Activated naive CD8-positive, alpha-beta T cell treated with anti-CD3 and anti-CD28 coated beads, Interleukin-2, amount 50 U/mL, for 24 hours (primary cell): ENCODE data around the gene SLBP.
A peak's percentile ranks its signal among the peaks of the same experiment; 100 is the strongest.

Source experiments
- ATAC-seq: fragments of 150-1000 bp; cut with Tn5 transposase; one replicate; pipeline ENCODE4 v1.10.0; 2021
- DNase-seq: peaks from one replicate; pipeline ENCODE4 v3.0.0; 2021
- H3K27ac Mint-ChIP-seq: one replicate; pipeline ENCODE4 v1.8.0; 2021; ENCODE audit warnings: mild to moderate bottlenecking, mixed read lengths
- H3K27me3 Mint-ChIP-seq: one replicate; pipeline ENCODE4 v1.8.0; 2021; ENCODE audit warnings: mixed read lengths
- H3K36me3 Mint-ChIP-seq: one replicate; pipeline ENCODE4 v1.8.0; 2021; ENCODE audit warnings: low read depth, mixed read lengths
- H3K4me1 Mint-ChIP-seq: one replicate; pipeline ENCODE4 v1.8.0; 2021; ENCODE audit warnings: mixed read lengths
- H3K4me3 Mint-ChIP-seq: one replicate; pipeline ENCODE4 v1.8.0; 2021; ENCODE audit warnings: mild to moderate bottlenecking, moderate library complexity, mixed read lengths
- H3K9me3 Mint-ChIP-seq: one replicate; pipeline ENCODE4 v1.8.0; 2021; ENCODE audit warnings: mixed read lengths

SLBP gene

GRCh38 chr4:1743551-1743950 lies 31.4 kb upstream of the SLBP start:
- Mint-ChIP-seq H3K4me3 (no peak overlapping the region), H3K36me3 (peaks cover 26% of the 10 kb centered on the region), H3K4me1 (no peaks in the 10 kb centered on the region), H3K27me3 (no peaks in the 10 kb centered on the region), H3K9me3 (peaks cover 4% of the 10 kb centered on the region), H3K27ac (no peak overlapping the region)
- ATAC-seq (no peak), DNase-seq (no peak)

GRCh38 chr4:1741208-1741607 lies 29.1 kb upstream of the SLBP start:
- no peak for DNase-seq
- peaks cover 48% of the 10 kb centered on the region for H3K36me3 Mint-ChIP-seq
- H3K4me3 Mint-ChIP-seq = no peak overlapping the region
- no peaks in the 10 kb centered on the region for H3K4me1 Mint-ChIP-seq
- no peak for ATAC-seq
- H3K9me3 Mint-ChIP-seq = peaks cover 4% of the 10 kb centered on the region
- H3K27ac Mint-ChIP-seq = no peak overlapping the region
- no peaks in the 10 kb centered on the region for H3K27me3 Mint-ChIP-seq

- peaks cover 56% of the 10 kb centered on the region for H3K36me3 Mint-ChIP-seq
- H3K9me3 Mint-ChIP-seq = peaks cover 4% of the 10 kb centered on the region
- no peaks in the 10 kb centered on the region for H3K27me3 Mint-ChIP-seq
- DNase-seq = no peak
- H3K4me3 Mint-ChIP-seq = no peak overlapping the region
- no peaks in the 10 kb centered on the region for H3K4me1 Mint-ChIP-seq
- ATAC-seq = no peak
- no peak overlapping the region for H3K27ac Mint-ChIP-seq
These were observed 28.0 kb upstream of the SLBP start for GRCh38 chr4:1740021-1740545.

GRCh38 chr4:1739358-1739757 lies 27.2 kb upstream of the SLBP start:
- Mint-ChIP-seq H3K4me3 (no peak overlapping the region), H3K4me1 (no peaks in the 10 kb centered on the region), H3K27me3 (no peaks in the 10 kb centered on the region), H3K27ac (no peak overlapping the region), H3K36me3 (peaks cover 60% of the 10 kb centered on the region), H3K9me3 (peaks cover 4% of the 10 kb centered on the region)
- no peak for ATAC-seq
- DNase-seq = no peak

GRCh38 chr4:1738410-1738809 lies 26.3 kb upstream of the SLBP start:
- Mint-ChIP-seq H3K27ac (no peak overlapping the region), H3K4me1 (no peaks in the 10 kb centered on the region), H3K9me3 (peaks cover 4% of the 10 kb centered on the region), H3K4me3 (peak overlapping the region; percentile 17), H3K27me3 (no peaks in the 10 kb centered on the region), H3K36me3 (peaks cover 60% of the 10 kb centered on the region)
- DNase-seq (no peak), ATAC-seq (no peak)

- Mint-ChIP-seq H3K4me3 (no peak overlapping the region), H3K27me3 (no peaks in the 10 kb centered on the region)
These were observed 25.5 kb upstream of the SLBP start for GRCh38 chr4:1737666-1738065.

GRCh38 chr4:1736812-1737211 lies 24.7 kb upstream of the SLBP start:
- peaks cover 69% of the 10 kb centered on the region for H3K36me3 Mint-ChIP-seq
- no peaks in the 10 kb centered on the region for H3K27me3 Mint-ChIP-seq
- no peak for DNase-seq
- H3K9me3 Mint-ChIP-seq = peaks cover 4% of the 10 kb centered on the region
- ATAC-seq = no peak
- no peak overlapping the region for H3K4me3 Mint-ChIP-seq
- no peaks in the 10 kb centered on the region for H3K4me1 Mint-ChIP-seq
- H3K27ac Mint-ChIP-seq = no peak overlapping the region

More at GRCh38 chr4:1737666-1738065, 25.5 kb upstream of the SLBP start:
- Mint-ChIP-seq H3K9me3 (peaks cover 4% of the 10 kb centered on the region), H3K4me1 (no peaks in the 10 kb centered on the region), H3K27ac (no peak overlapping the region), H3K36me3 (peaks cover 67% of the 10 kb centered on the region)
- no peak for ATAC-seq
- no peak for DNase-seq

- Mint-ChIP-seq H3K27me3 (no peaks in the 10 kb centered on the region), H3K27ac (no peak overlapping the region), H3K36me3 (peaks cover 68% of the 10 kb centered on the region), H3K4me1 (peaks cover 11% of the 10 kb centered on the region), H3K9me3 (peaks cover 4% of the 10 kb centered on the region), H3K4me3 (no peak overlapping the region)
- DNase-seq (no peak), ATAC-seq (no peak)
These were observed 23.1 kb upstream of the SLBP start for GRCh38 chr4:1735215-1735614.

GRCh38 chr4:1732911-1733310 lies 20.8 kb upstream of the SLBP start:
- Mint-ChIP-seq H3K27ac (no peak overlapping the region), H3K4me3 (no peak overlapping the region), H3K9me3 (no peaks in the 10 kb centered on the region), H3K27me3 (no peaks in the 10 kb centered on the region), H3K4me1 (peaks cover 18% of the 10 kb centered on the region), H3K36me3 (peaks cover 65% of the 10 kb centered on the region)
- DNase-seq (no peak), ATAC-seq (no peak)

GRCh38 chr4:1731180-1731579 lies 19.1 kb upstream of the SLBP start:
- Mint-ChIP-seq H3K36me3 (peaks cover 63% of the 10 kb centered on the region), H3K27ac (no peak overlapping the region), H3K27me3 (no peaks in the 10 kb centered on the region), H3K9me3 (no peaks in the 10 kb centered on the region), H3K4me3 (no peak overlapping the region), H3K4me1 (peaks cover 31% of the 10 kb centered on the region)
- no peak for DNase-seq
- peak; percentile 84 for ATAC-seq

- Mint-ChIP-seq H3K9me3 (no peaks in the 10 kb centered on the region), H3K4me1 (peaks cover 35% of the 10 kb centered on the region), H3K27ac (no peak overlapping the region), H3K36me3 (peaks cover 65% of the 10 kb centered on the region), H3K27me3 (no peaks in the 10 kb centered on the region), H3K4me3 (no peak overlapping the region)
- ATAC-seq = no peak
- no peak for DNase-seq
These were observed 18.5 kb upstream of the SLBP start for GRCh38 chr4:1730532-1731135.

GRCh38 chr4:1728061-1728980 lies 16.2 kb upstream of the SLBP start:
- H3K4me1 Mint-ChIP-seq = peaks cover 54% of the 10 kb centered on the region
- DNase-seq (no peak), ATAC-seq (no peak)
- H3K9me3 Mint-ChIP-seq = no peaks in the 10 kb centered on the region
- no peaks in the 10 kb centered on the region for H3K27me3 Mint-ChIP-seq
- H3K36me3 Mint-ChIP-seq = peaks cover 64% of the 10 kb centered on the region
- H3K4me3 Mint-ChIP-seq = no peak overlapping the region
- H3K27ac Mint-ChIP-seq = no peak overlapping the region

- DNase-seq = no peak
- peaks cover 63% of the 10 kb centered on the region for H3K36me3 Mint-ChIP-seq
- ATAC-seq = no peak
- H3K27ac Mint-ChIP-seq = no peak overlapping the region
- H3K4me3 Mint-ChIP-seq = no peak overlapping the region
- peaks cover 63% of the 10 kb centered on the region for H3K4me1 Mint-ChIP-seq
- no peaks in the 10 kb centered on the region for H3K9me3 Mint-ChIP-seq
- no peaks in the 10 kb centered on the region for H3K27me3 Mint-ChIP-seq
These were observed 15.3 kb upstream of the SLBP start for GRCh38 chr4:1727117-1728031.

GRCh38 chr4:1726146-1726934 lies 14.2 kb upstream of the SLBP start:
- Mint-ChIP-seq H3K27ac (peak overlapping the region; percentile 50), H3K27me3 (no peaks in the 10 kb centered on the region), H3K36me3 (peaks cover 62% of the 10 kb centered on the region), H3K4me3 (no peak overlapping the region), H3K9me3 (no peaks in the 10 kb centered on the region), H3K4me1 (peaks cover 64% of the 10 kb centered on the region)
- peak; percentile 86 for DNase-seq
- ATAC-seq = peak; percentile 22
